Loucy (cell line): ENCODE data around the gene TNFRSF13B.

Experiments
- H2AFZ ChIP-seq: fragments of 200-600 bp; sonication (generic); 2 replicates; pipeline ENCODE4 v1.6.0; 2016; ENCODE audit warnings: antibody characterized with exemption, mild to moderate bottlenecking, low read length, moderate library complexity
- H3F3A ChIP-seq: fragments of 200-600 bp; 2 replicates; pipeline ENCODE4 v1.6.0; 2016; ENCODE audit warnings: antibody characterized with exemption, low read depth, mild to moderate bottlenecking
- H3K27me3 ChIP-seq: fragments of 200-600 bp; sonication (generic); 2 replicates; pipeline ENCODE4 v1.6.1; 2014; ENCODE audit warnings: low read length, mild to moderate bottlenecking; ENCODE audit not compliant: insufficient read depth, poor library complexity, severe bottlenecking
- H3K36me3 ChIP-seq: fragments of 200-600 bp; sonication (generic); 2 replicates; pipeline ENCODE4 v1.6.1; 2016; ENCODE audit warnings: low read length; ENCODE audit not compliant: insufficient read depth
- H3K4me1 ChIP-seq: fragments of 200-600 bp; sonication (generic); 2 replicates; pipeline ENCODE4 v1.5.1; 2014; ENCODE audit warnings: low read length, mild to moderate bottlenecking; ENCODE audit not compliant: insufficient read depth, poor library complexity, severe bottlenecking
- H3K4me2 ChIP-seq: fragments of 200-600 bp; sonication (generic); 2 replicates; pipeline ENCODE4 v1.6.0; 2014; ENCODE audit warnings: antibody characterized with exemption, low read length, low read depth, mild to moderate bottlenecking; ENCODE audit not compliant: poor library complexity, severe bottlenecking
- H3K4me3 ChIP-seq: fragments of 200-600 bp; sonication (generic); 2 replicates; pipeline ENCODE4 v1.5.1; 2014; ENCODE audit warnings: low read length, mild to moderate bottlenecking, mixed read lengths; ENCODE audit not compliant: poor library complexity, severe bottlenecking
- H3K79me2 ChIP-seq: fragments of 200-600 bp; sonication (generic); 2 replicates; pipeline ENCODE4 v1.6.1; 2014; ENCODE audit warnings: low read length; ENCODE audit not compliant: insufficient read depth
- H3K9ac ChIP-seq: fragments of 200-600 bp; sonication (generic); 2 replicates; pipeline ENCODE4 v1.6.0; 2014; ENCODE audit warnings: mild to moderate bottlenecking, low read depth, low read length, moderate library complexity; ENCODE audit not compliant: poor library complexity, severe bottlenecking
- H3K9me2 ChIP-seq: fragments of 200-600 bp; sonication (generic); replicated peaks from 2 replicates; pipeline ENCODE4 v1.6.1; 2016; ENCODE audit warnings: low read depth, low read length, mixed read lengths
- H3K9me3 ChIP-seq: fragments of 200-600 bp; sonication (generic); 2 replicates; pipeline ENCODE4 v1.6.1; 2014; ENCODE audit warnings: mild to moderate bottlenecking, antibody characterized with exemption, low read length, low read depth; ENCODE audit not compliant: insufficient read depth
- H4K20me1 ChIP-seq: fragments of 200-600 bp; sonication (generic); 2 replicates; pipeline ENCODE4 v1.6.0; 2014; ENCODE audit warnings: antibody characterized with exemption, low read length, mild to moderate bottlenecking; ENCODE audit not compliant: insufficient read depth, poor library complexity, severe bottlenecking
- EZH2phosphoT487 ChIP-seq: fragments of 200-600 bp; IDR thresholded peaks from 2 replicates; pipeline ENCODE4 v1.6.1; 2018; ENCODE audit warnings: antibody characterized with exemption, mild to moderate bottlenecking, moderate library complexity, borderline replicate concordance
- TF ChIP-seq, protein P1 (sequence below): fragments of 200-600 bp; sonication (generic); conservative IDR thresholded peaks from 2 replicates; pipeline ENCODE4 v1.5.1; 2014; ENCODE audit warnings: mild to moderate bottlenecking, antibody characterized with exemption, low read length

The TNFRSF13B gene

GRCh38 chr17:16909472-16910246, 62.3 kb downstream of the TNFRSF13B start:
- H3K9me3 ChIP-seq = no peaks in the 10 kb centered on the region
- H3K79me2 ChIP-seq = no peaks in the 10 kb centered on the region
- no peaks in the 10 kb centered on the region for H4K20me1 ChIP-seq
- H3K9ac ChIP-seq = no peak overlapping the region
- no peak for TF ChIP-seq EZH2phosphoT487
- TF ChIP-seq, protein P1, sequence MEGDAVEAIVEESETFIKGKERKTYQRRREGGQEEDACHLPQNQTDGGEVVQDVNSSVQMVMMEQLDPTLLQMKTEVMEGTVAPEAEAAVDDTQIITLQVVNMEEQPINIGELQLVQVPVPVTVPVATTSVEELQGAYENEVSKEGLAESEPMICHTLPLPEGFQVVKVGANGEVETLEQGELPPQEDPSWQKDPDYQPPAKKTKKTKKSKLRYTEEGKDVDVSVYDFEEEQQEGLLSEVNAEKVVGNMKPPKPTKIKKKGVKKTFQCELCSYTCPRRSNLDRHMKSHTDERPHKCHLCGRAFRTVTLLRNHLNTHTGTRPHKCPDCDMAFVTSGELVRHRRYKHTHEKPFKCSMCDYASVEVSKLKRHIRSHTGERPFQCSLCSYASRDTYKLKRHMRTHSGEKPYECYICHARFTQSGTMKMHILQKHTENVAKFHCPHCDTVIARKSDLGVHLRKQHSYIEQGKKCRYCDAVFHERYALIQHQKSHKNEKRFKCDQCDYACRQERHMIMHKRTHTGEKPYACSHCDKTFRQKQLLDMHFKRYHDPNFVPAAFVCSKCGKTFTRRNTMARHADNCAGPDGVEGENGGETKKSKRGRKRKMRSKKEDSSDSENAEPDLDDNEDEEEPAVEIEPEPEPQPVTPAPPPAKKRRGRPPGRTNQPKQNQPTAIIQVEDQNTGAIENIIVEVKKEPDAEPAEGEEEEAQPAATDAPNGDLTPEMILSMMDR = no peak
- H3K4me1 ChIP-seq = no peaks in the 10 kb centered on the region
- H2AFZ ChIP-seq = no peak overlapping the region
- no peaks in the 10 kb centered on the region for H3K36me3 ChIP-seq
- H3F3A ChIP-seq = no peaks in the 10 kb centered on the region
- H3K9me2 ChIP-seq = no peaks in the 10 kb centered on the region
- no peak overlapping the region for H3K4me3 ChIP-seq
- H3K27me3 ChIP-seq = no peaks in the 10 kb centered on the region
- H3K4me2 ChIP-seq = no peak overlapping the region

DNA sequence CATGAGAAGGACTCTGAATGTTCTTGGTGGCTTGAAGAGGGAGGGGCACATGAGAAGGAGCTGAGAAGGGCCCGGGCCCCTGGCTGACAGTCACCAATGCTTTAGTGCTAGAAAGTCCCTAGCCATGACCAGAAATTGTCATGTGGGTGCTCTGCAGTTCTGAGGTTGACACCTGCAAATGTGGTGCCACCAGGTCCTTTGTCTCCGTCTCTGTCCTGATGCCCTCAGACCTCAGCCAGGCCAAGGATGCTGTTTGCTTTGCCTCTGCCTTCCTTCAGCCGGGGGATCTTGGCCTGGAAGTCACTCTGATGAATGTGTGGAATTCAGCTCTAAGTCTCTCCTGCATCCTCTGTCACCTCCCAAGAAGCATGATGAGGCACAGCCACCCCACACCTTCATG, 63.6 kb downstream of the TNFRSF13B start:
- Histone ChIP-seq H3K4me2 (no peak overlapping the region), H4K20me1 (no peaks in the 10 kb centered on the region), H3K79me2 (no peaks in the 10 kb centered on the region), H3K9me3 (no peaks in the 10 kb centered on the region), H3F3A (no peaks in the 10 kb centered on the region), H3K9me2 (no peaks in the 10 kb centered on the region), H3K9ac (no peak overlapping the region), H3K4me1 (no peaks in the 10 kb centered on the region), H3K27me3 (no peaks in the 10 kb centered on the region), H3K4me3 (no peak overlapping the region), H3K36me3 (no peaks in the 10 kb centered on the region), H2AFZ (no peak overlapping the region)
- TF ChIP-seq EZH2phosphoT487 = no peak
- TF ChIP-seq, protein P1 = no peak

DNA sequence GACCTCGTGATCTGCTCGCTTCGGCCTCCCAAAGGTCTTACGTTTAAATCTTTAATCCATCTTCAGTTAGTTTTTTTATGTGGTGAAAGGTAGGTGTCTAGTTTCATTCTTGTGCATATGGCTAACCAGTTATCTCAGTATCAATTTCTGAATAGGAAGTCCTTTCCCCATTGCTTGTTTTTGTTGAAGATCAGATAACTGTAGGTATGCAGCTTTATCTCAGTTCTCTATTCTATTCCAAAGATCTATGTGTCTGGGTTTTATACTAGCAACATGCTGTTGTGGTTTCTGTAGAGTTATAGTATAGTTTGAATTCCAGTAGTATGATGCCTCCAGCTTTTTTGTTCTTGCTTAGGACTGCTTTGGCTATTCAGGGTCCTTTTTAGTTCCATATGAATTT, 65.2 kb downstream of the TNFRSF13B start:
- Histone ChIP-seq H3K4me3 (no peak overlapping the region), H3K27me3 (no peaks in the 10 kb centered on the region), H2AFZ (no peak overlapping the region), H3K9ac (no peak overlapping the region), H3K79me2 (no peaks in the 10 kb centered on the region), H3K9me3 (no peaks in the 10 kb centered on the region), H4K20me1 (no peaks in the 10 kb centered on the region), H3K4me1 (no peaks in the 10 kb centered on the region), H3K9me2 (no peaks in the 10 kb centered on the region), H3K4me2 (no peak overlapping the region), H3F3A (no peaks in the 10 kb centered on the region), H3K36me3 (no peaks in the 10 kb centered on the region)
- no peak for TF ChIP-seq EZH2phosphoT487
- TF ChIP-seq, protein P1 = no peak
